ENCODE data around the gene PSME3IP1. TPM values are rescaled to one million over a fixed set of nuclear protein-coding genes. Genes with fewer than 3 reads are reported as not detected.

PSME3IP1 gene
- polyA plus RNA-seq, 3 donors = 75.4 to 133 (median 78.6) TPM

GRCh38 chr16:57125376-57125775 is 60.5 kb downstream of the PSME3IP1 start:
- Mint-ChIP-seq H3K4me3 (no peak overlapping the region), H3K9me3 (peaks cover 0 to 2% (median 0%) of the 10 kb centered on the region in 7 donors), H3K4me1 (peaks cover 16% of the 10 kb centered on the region), H3K36me3 (peaks cover 72 to 84% of the 10 kb centered on the region in 2 donors), H3K27me3 (ENCODE audit: low read depth in 3 of 3) (peaks cover 0 to 1% (median 0%) of the 10 kb centered on the region in 3 donors), H3K27ac (peak overlapping the region in 1 of 7 donors; percentile 65)
- H3K9me3 ChIP-seq (replicated peaks in 1 of 2; ENCODE audit: control insufficient read depth in 1 of 2, insufficient read depth in 1 of 2, low read length in 2 of 2) = no peaks in the 10 kb centered on the region
- H2AFZ ChIP-seq (ENCODE audit: insufficient read depth, low read depth, low read length, poor library complexity, severe bottlenecking) = no peak overlapping the region
- no peak for TF ChIP-seq CTCF (IDR thresholded peaks at IDR 0.05)
- no peak overlapping the region for H3K27ac ChIP-seq (ENCODE audit: low read depth in 1 of 2, low read length in 2 of 2)
- H3K4me2 ChIP-seq (replicated peaks; ENCODE audit: extremely low read depth, low read length, poor library complexity, severe bottlenecking) = no peak overlapping the region
- DNase-seq = no peak
- no peaks in the 10 kb centered on the region for H3K79me2 ChIP-seq (ENCODE audit: insufficient read depth, low read length)
- H3K36me3 ChIP-seq (replicated peaks in 1 of 2; ENCODE audit: control insufficient read depth in 1 of 2, insufficient read depth in 2 of 2, low read length in 2 of 2) = peaks cover 70 to 83% of the 10 kb centered on the region in 2 donors
- no peaks in the 10 kb centered on the region for H3K27me3 ChIP-seq (ENCODE audit: control insufficient read depth in 2 of 2, insufficient read depth in 2 of 2, low read length in 2 of 2)
- WGBS (ENCODE audit: insufficient coverage) = 96% methylated on average over 4 of the region's 4 CpGs
- H3K4me3 ChIP-seq (replicated peaks in 1 of 3; ENCODE audit: low read depth in 2 of 3, low read length in 3 of 3) = no peak overlapping the region
- intact Hi-C loops (cut with micrococcal nuclease) = no loop called here
- no peak overlapping the region for H3K9ac ChIP-seq (ENCODE audit: insufficient read depth, low read length, poor library complexity, severe bottlenecking)
- H4K20me1 ChIP-seq (ENCODE audit: insufficient read depth, low read length) = no peaks in the 10 kb centered on the region
- H3K4me1 ChIP-seq (ENCODE audit: control insufficient read depth in 1 of 2, insufficient read depth in 2 of 2, low read length in 2 of 2) = peaks cover 5 to 6% of the 10 kb centered on the region in 2 donors

- Histone ChIP-seq H4K20me1 (ENCODE audit: insufficient read depth, low read length) (no peaks in the 10 kb centered on the region), H3K79me2 (ENCODE audit: insufficient read depth, low read length) (no peaks in the 10 kb centered on the region), H3K9ac (ENCODE audit: insufficient read depth, low read length, poor library complexity, severe bottlenecking) (no peak overlapping the region), H3K4me3 (replicated peaks in 1 of 3; ENCODE audit: low read depth in 2 of 3, low read length in 3 of 3) (no peak overlapping the region), H2AFZ (ENCODE audit: insufficient read depth, low read depth, low read length, poor library complexity, severe bottlenecking) (no peak overlapping the region), H3K27ac (ENCODE audit: low read depth in 1 of 2, low read length in 2 of 2) (no peak overlapping the region), H3K36me3 (replicated peaks in 1 of 2; ENCODE audit: control insufficient read depth in 1 of 2, insufficient read depth in 2 of 2, low read length in 2 of 2) (peaks cover 78 to 90% of the 10 kb centered on the region in 2 donors), H3K4me1 (ENCODE audit: control insufficient read depth in 1 of 2, insufficient read depth in 2 of 2, low read length in 2 of 2) (peaks cover 5 to 6% of the 10 kb centered on the region in 2 donors), H3K4me2 (replicated peaks; ENCODE audit: extremely low read depth, low read length, poor library complexity, severe bottlenecking) (no peak overlapping the region), H3K9me3 (replicated peaks in 1 of 2; ENCODE audit: control insufficient read depth in 1 of 2, insufficient read depth in 1 of 2, low read length in 2 of 2) (no peaks in the 10 kb centered on the region), H3K27me3 (ENCODE audit: control insufficient read depth in 2 of 2, insufficient read depth in 2 of 2, low read length in 2 of 2) (no peaks in the 10 kb centered on the region)
- no peak for TF ChIP-seq CTCF (IDR thresholded peaks at IDR 0.05)
- Mint-ChIP-seq H3K27ac (peak overlapping the region in 4 of 7 donors; percentile 15 to 82 (median 56)), H3K9me3 (peaks cover 0 to 2% (median 0%) of the 10 kb centered on the region in 7 donors), H3K36me3 (peaks cover 70 to 86% of the 10 kb centered on the region in 2 donors), H3K4me3 (no peak overlapping the region), H3K27me3 (ENCODE audit: low read depth in 3 of 3) (peaks cover 0 to 1% (median 0%) of the 10 kb centered on the region in 3 donors), H3K4me1 (peaks cover 14% of the 10 kb centered on the region)
- intact Hi-C loops (cut with micrococcal nuclease) = no loop called here
- 87% methylated on average over 5 of the region's 11 CpGs for WGBS (ENCODE audit: insufficient coverage)
- no peak for DNase-seq
These were observed 61.7 kb downstream of the PSME3IP1 start for GRCh38 chr16:57123974-57124674.

Measured in CD14-positive monocyte (primary cell).